ENCODE data around the gene GABRD.

DNA sequence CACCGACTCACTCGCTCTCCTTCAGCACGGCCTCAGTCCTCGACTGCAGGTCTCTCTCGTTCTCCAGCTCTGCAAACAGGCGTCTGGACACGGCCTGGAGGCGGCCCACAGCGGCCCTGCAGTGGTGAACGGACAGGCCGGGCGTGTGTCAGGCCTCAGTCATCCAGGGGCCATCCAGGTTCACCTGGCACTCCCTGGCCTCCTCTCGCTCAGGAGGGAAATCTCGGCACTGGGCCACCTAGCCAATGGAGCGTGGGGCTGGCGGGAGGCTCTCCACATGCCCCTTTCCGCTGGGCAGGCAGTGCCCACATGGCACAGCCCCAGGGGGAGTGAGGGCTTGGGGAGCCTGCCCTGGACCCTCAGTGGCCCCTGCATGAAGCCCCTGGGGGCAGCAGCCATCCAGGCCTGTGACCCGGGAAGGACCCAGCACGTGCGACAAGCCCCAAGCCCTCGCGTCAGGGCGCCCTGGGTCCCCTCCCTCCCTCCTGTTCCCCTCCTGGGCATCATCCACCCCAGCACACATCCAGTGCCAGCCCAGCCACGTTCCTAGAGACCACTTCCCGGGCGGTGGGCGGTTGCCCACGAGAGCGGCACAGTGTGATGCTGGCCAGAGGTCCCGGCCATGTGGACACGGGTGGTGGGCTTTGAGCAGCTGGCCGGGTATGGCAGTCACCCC lies 33.6 kb upstream of the GABRD start:
- TF ChIP-seq POLR2A (IDR thresholded peaks at IDR 0.05): no peak
- TF ChIP-seq, protein P1, sequence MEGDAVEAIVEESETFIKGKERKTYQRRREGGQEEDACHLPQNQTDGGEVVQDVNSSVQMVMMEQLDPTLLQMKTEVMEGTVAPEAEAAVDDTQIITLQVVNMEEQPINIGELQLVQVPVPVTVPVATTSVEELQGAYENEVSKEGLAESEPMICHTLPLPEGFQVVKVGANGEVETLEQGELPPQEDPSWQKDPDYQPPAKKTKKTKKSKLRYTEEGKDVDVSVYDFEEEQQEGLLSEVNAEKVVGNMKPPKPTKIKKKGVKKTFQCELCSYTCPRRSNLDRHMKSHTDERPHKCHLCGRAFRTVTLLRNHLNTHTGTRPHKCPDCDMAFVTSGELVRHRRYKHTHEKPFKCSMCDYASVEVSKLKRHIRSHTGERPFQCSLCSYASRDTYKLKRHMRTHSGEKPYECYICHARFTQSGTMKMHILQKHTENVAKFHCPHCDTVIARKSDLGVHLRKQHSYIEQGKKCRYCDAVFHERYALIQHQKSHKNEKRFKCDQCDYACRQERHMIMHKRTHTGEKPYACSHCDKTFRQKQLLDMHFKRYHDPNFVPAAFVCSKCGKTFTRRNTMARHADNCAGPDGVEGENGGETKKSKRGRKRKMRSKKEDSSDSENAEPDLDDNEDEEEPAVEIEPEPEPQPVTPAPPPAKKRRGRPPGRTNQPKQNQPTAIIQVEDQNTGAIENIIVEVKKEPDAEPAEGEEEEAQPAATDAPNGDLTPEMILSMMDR (IDR thresholded peaks at IDR 0.05): no peak

All from esophagus squamous epithelium (tissue), 4 donors.